Kidney (tissue), 14 donors: ENCODE results near the gene FBXL16. TPM values are rescaled to one million over a fixed set of nuclear protein-coding genes. Genes with fewer than 3 reads are reported as not detected.
"Not testable (repeated sequence)": the region's sequence is repeated elsewhere in the genome, so short reads cannot be mapped to it uniquely, and the experiment has no call there.

Experiments
- DNase-seq, 5 donors: peaks; one replicate each; pipeline ENCODE4 v3.0.0-alpha.2; 2013 to 2020
- FAIRE-seq: peaks from 2 replicates; lab custom pipeline; 2012; peaks lifted over from hg19 to GRCh38; lab: Jason Lieb, UNC
- H3K27ac ChIP-seq, 2 donors: one replicate each; pipeline ENCODE4 v1.7.0; 2013; ENCODE audit warnings: low read depth in 2 of 2, low read length in 2 of 2, inconsistent platforms in 1 of 2
- H3K27me3 ChIP-seq: one replicate; pipeline ENCODE4 v1.7.1; 2013; ENCODE audit warnings: low read length, inconsistent platforms; ENCODE audit not compliant: control insufficient read depth, insufficient read depth
- H3K36me3 ChIP-seq, 3 donors: one replicate each; pipeline versions ENCODE4 v1.7.0 to v1.7.1; 2013; ENCODE audit warnings: low read length in 3 of 3, control low read depth in 1 of 3, inconsistent platforms in 1 of 3; ENCODE audit not compliant: insufficient read depth in 3 of 3, control insufficient read depth in 2 of 3
- H3K4me1 ChIP-seq, 3 donors: one replicate each; pipeline versions ENCODE4 v1.7.0 to v1.7.1; 2013; ENCODE audit warnings: low read length in 3 of 3, inconsistent platforms in 1 of 3, low read depth in 1 of 3; ENCODE audit not compliant: control insufficient read depth in 2 of 3, insufficient read depth in 2 of 3
- H3K4me3 ChIP-seq, 3 donors: one replicate each; pipeline versions ENCODE4 v1.7.0 to v1.8.1; 2013; ENCODE audit warnings: low read length in 3 of 3, control low read depth in 1 of 3, inconsistent platforms in 1 of 3
- H3K9ac ChIP-seq, 3 donors: one replicate each; pipeline versions ENCODE4 v1.7.0 to v1.7.1; 2013; ENCODE audit warnings: low read length in 3 of 3, control low read depth in 1 of 3, inconsistent platforms in 1 of 3
- H3K9me3 ChIP-seq, 3 donors: one replicate each; pipeline versions ENCODE4 v1.7.0 to v1.7.1; 2013; ENCODE audit warnings: low read length in 3 of 3, control low read depth in 1 of 3, inconsistent platforms in 1 of 3; ENCODE audit not compliant: control insufficient read depth in 2 of 3, insufficient read depth in 1 of 3
- CTCF ChIP-seq: IDR thresholded peaks from 3 replicates; pipeline ENCODE4 v1.5.1; 2012; ENCODE audit warnings: mild to moderate bottlenecking, moderate library complexity, borderline replicate concordance; ENCODE audit not compliant: insufficient read depth; ENCODE audit errors: extremely low read depth
- intact Hi-C: fragments of 100-400 bp; cut with DNase I; formaldehyde crosslinking; loops from one replicate; pipeline ENCODE4 v1.11.1; 2022
- polyA plus RNA-seq: library from polyadenylated mRNA; stranded (reverse); fragments of 350-450 nt; fragmentation: Illumina TruSeq; extraction: RNeasy Lipid Tissue Mini Kit (QIAGEN cat#74804); gene quantifications from one replicate; pipeline ENCODE4 v1.2.3, GENCODE V29; 2014; ENCODE audit warnings: low read depth, low replicate concordance; ENCODE audit not compliant: insufficient read depth
- total RNA-seq: library from RNA; stranded (reverse); fragmentation: NEBNext Ultra II Directional; extraction: Animal tissue kit (Norgen Biotek cat#: 25700); gene quantifications from one replicate; pipeline ENCODE4 v1.2.1, GENCODE V29; 2021
- donor health status: control.
- donor health status: control.
- donor health status: control.
- donor health status: control.
- donor health status: control.
- donor health status: DM: yes; HTN: yes; CAD: no.
- donor health status: Normal renal cell carcinoma (clear cell type).

FBXL16 gene
- total and polyA plus RNA-seq, 2 donors from 2014 or later, result 12.0 to 44.9 TPM

GRCh38 chr16:715477-716199, 10.0 kb upstream of the FBXL16 start:
- no peak overlapping the region for H3K9ac ChIP-seq
- no peaks in the 10 kb centered on the region for H3K9me3 ChIP-seq
- H3K4me3 ChIP-seq, result peak overlapping the region in 1 of 3 donors; percentile 44
- intact Hi-C loops, result no loop called here
- peak in 2 of 5 donors; percentile 32 to 37 for DNase-seq
- no peak overlapping the region for H3K27ac ChIP-seq
- H3K36me3 ChIP-seq, result no peaks in the 10 kb centered on the region
- no peak for FAIRE-seq
- H3K4me1 ChIP-seq, result peaks cover 0 to 33% (median 4%) of the 10 kb centered on the region in 3 donors
- peak; percentile 17 for TF ChIP-seq CTCF
- H3K27me3 ChIP-seq, result no peaks in the 10 kb centered on the region

GRCh38 chr16:714558-715476, 9.2 kb upstream of the FBXL16 start, which contains the start of gene METRN:
Gene METRN (plus strand): TSS chr16:715118. CDS start chr16:715290, 172 bp downstream.
- FAIRE-seq (no peak), DNase-seq (peak; percentile 87 to 97 (median 92))
- Histone ChIP-seq H3K9me3 (no peaks in the 10 kb centered on the region), H3K9ac (no peak within 1 kb of the TSS), H3K4me1 (peaks cover 0 to 25% (median under 1%) of the 10 kb centered on the region in 3 donors), H3K27me3 (no peaks in the 10 kb centered on the region), H3K36me3 (no peaks in the 10 kb centered on the region), H3K27ac (no peak within 1 kb of the TSS), H3K4me3 (peak within 1 kb of the TSS in 1 of 3 donors; percentile 44)
- intact Hi-C loops, result no loop called here
- TF ChIP-seq CTCF, result peak; percentile 2

GRCh38 chr16:714079-714478, 8.5 kb upstream of the FBXL16 start:
- DNase-seq, result no peak
- Histone ChIP-seq H3K4me1 (peaks cover 0 to 20% (median 0%) of the 10 kb centered on the region in 3 donors), H3K9me3 (no peaks in the 10 kb centered on the region), H3K9ac (no peak overlapping the region), H3K4me3 (no peak overlapping the region), H3K27me3 (no peaks in the 10 kb centered on the region), H3K36me3 (no peaks in the 10 kb centered on the region), H3K27ac (no peak overlapping the region)
- no peak for FAIRE-seq
- intact Hi-C loops, result no loop called here
- TF ChIP-seq CTCF, result no peak

- H3K9ac ChIP-seq, H3K27me3 ChIP-seq, FAIRE-seq, H3K36me3 ChIP-seq, H3K9me3 ChIP-seq, H3K27ac ChIP-seq, intact Hi-C loops, DNase-seq, H3K4me3 ChIP-seq: not testable (repeated sequence)
- H3K4me1 ChIP-seq, result peaks cover 0 to 19% (median 0%) of the 10 kb centered on the region in 3 donors
These were observed 7.2 kb upstream of the FBXL16 start for GRCh38 chr16:712740-713250.
